Ishikawa (cell line): Measurements from ENCODE around the gene DQX1.

ENCODE experiments used
- CEBPB ChIP-seq: IDR thresholded peaks from 2 replicates; pipeline ENCODE4 v1.6.1; 2012
- CREB1 ChIP-seq: IDR thresholded peaks from 2 replicates; pipeline ENCODE4 v1.6.1; 2012; ENCODE audit warnings: low read depth
- EGR1 ChIP-seq: IDR thresholded peaks from 2 replicates; pipeline ENCODE4 v1.6.1; 2012
- EP300 ChIP-seq: IDR thresholded peaks from 2 replicates; pipeline ENCODE4 v1.6.1; 2012; ENCODE audit warnings: borderline replicate concordance
- FOXM1 ChIP-seq: IDR thresholded peaks from 2 replicates; pipeline ENCODE4 v1.6.1; 2012; ENCODE audit warnings: low read depth, borderline replicate concordance
- MAX ChIP-seq: IDR thresholded peaks from 2 replicates; pipeline ENCODE4 v1.6.1; 2012
- NFIC ChIP-seq: IDR thresholded peaks from 2 replicates; pipeline ENCODE4 v1.6.1; 2012
- RAD21 ChIP-seq: IDR thresholded peaks from 2 replicates; pipeline ENCODE4 v1.6.1; 2012; ENCODE audit warnings: low read depth
- REST ChIP-seq: IDR thresholded peaks from 2 replicates; pipeline ENCODE4 v1.6.1; 2012; ENCODE audit warnings: low read depth, mild to moderate bottlenecking
- TAF1 ChIP-seq: IDR thresholded peaks from 2 replicates; pipeline ENCODE4 v1.6.1; 2012; ENCODE audit warnings: low read depth, mild to moderate bottlenecking
- TCF12 ChIP-seq: IDR thresholded peaks from 2 replicates; pipeline ENCODE4 v1.6.1; 2012; ENCODE audit warnings: low read depth
- TEAD4 ChIP-seq: IDR thresholded peaks from 2 replicates; pipeline ENCODE4 v1.6.1; 2012
- USF1 ChIP-seq: IDR thresholded peaks from 2 replicates; pipeline ENCODE4 v1.6.1; 2012
- YY1 ChIP-seq: IDR thresholded peaks from 2 replicates; pipeline ENCODE4 v1.6.1; 2012; ENCODE audit warnings: low read depth
- ZBTB7A ChIP-seq: IDR thresholded peaks from 2 replicates; pipeline ENCODE4 v1.6.1; 2012; ENCODE audit warnings: low read depth

The DQX1 gene

GRCh38 chr2:74524955-74525716 lies 895 bp downstream of the DQX1 start:
- TF ChIP-seq EP300 (no peak), CREB1 (no peak), TCF12 (no peak), NFIC (no peak), CEBPB (no peak), REST (no peak), YY1 (no peak), TAF1 (no peak), MAX (no peak), USF1 (no peak), TEAD4 (no peak), FOXM1 (no peak), RAD21 (no peak), ZBTB7A (no peak), EGR1 (no peak)

- TF ChIP-seq TCF12, result no peak
- TF ChIP-seq REST, result no peak
- TF ChIP-seq TEAD4, result no peak
- no peak for TF ChIP-seq FOXM1
- no peak for TF ChIP-seq MAX
- no peak for TF ChIP-seq EP300
- no peak for TF ChIP-seq NFIC
- no peak for TF ChIP-seq RAD21
- no peak for TF ChIP-seq CEBPB
- TF ChIP-seq EGR1, result no peak
- TF ChIP-seq CREB1, result no peak
- no peak for TF ChIP-seq TAF1
- TF ChIP-seq YY1, result no peak
- TF ChIP-seq ZBTB7A, result no peak
- no peak for TF ChIP-seq USF1
Observed at GRCh38 chr2:74524005-74524404, 2.0 kb downstream of the DQX1 start.

- TF ChIP-seq ZBTB7A (no peak), NFIC (no peak), YY1 (no peak), TCF12 (no peak), TEAD4 (no peak)
Observed at GRCh38 chr2:74522516-74522915, 3.5 kb downstream of the DQX1 start.

GRCh38 chr2:74516650-74517049 lies 9.4 kb downstream of the DQX1 start:
- no peak for TF ChIP-seq REST
